ENCODE results near the gene SLC2A2. TPM values are rescaled to one million over a fixed set of nuclear protein-coding genes. Genes with fewer than 3 reads are reported as not detected.
A peak's percentile ranks its signal among the peaks of the same experiment; 100 is the strongest.

SLC2A2 gene
- total RNA-seq, 4 donors from 2014 or later = not detected

DNA sequence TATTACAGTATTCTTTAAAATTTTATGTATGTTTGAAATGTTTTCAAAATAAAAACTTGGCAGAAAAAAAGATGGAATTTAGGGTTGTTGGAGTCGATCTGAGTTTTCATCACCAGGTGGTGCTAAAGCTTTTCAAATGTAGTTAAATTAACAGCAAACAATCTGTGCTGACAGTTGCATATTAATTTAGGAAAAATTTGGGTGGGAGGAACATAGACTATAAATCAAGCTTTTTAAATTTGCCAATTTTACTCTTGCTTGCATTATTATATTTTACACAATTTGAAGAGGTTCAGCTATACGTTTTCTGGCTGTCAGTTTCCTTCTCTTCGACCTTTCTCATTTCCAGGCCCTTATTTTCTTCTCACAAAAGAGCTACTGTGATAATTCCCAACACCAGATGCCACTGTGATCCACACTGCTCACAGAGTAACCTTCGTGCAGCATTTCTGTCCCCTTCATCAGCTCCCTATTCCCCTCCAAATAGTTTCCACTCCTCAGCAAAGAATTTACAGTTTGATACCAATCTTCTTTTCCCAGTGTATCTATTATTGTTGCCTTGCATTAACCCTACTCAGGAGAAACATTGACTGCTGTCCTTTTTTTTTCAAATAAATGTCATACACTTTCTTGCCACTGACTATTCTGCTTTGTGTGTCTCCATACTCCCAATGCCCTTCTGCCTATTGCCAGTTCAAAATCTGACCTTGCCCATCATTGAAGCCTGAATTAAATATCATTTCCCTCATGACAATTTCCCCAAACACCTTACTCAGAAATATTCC lies 64.7 kb downstream of the SLC2A2 start:
- no peak for TF ChIP-seq POLR2A (IDR thresholded peaks at IDR 0.05)
- TF ChIP-seq, protein P1, sequence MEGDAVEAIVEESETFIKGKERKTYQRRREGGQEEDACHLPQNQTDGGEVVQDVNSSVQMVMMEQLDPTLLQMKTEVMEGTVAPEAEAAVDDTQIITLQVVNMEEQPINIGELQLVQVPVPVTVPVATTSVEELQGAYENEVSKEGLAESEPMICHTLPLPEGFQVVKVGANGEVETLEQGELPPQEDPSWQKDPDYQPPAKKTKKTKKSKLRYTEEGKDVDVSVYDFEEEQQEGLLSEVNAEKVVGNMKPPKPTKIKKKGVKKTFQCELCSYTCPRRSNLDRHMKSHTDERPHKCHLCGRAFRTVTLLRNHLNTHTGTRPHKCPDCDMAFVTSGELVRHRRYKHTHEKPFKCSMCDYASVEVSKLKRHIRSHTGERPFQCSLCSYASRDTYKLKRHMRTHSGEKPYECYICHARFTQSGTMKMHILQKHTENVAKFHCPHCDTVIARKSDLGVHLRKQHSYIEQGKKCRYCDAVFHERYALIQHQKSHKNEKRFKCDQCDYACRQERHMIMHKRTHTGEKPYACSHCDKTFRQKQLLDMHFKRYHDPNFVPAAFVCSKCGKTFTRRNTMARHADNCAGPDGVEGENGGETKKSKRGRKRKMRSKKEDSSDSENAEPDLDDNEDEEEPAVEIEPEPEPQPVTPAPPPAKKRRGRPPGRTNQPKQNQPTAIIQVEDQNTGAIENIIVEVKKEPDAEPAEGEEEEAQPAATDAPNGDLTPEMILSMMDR (IDR thresholded peaks at IDR 0.05) = peak; percentile 40 to 67 (median 50)
- H3K27ac ChIP-seq = no peak overlapping the region
- H3K9me3 ChIP-seq = no peaks in the 10 kb centered on the region
- WGBS, 2 donors = 39 to 44% methylated on average over 4 of the region's 4 CpGs
- intact Hi-C loops (cut with DNase I) = loop anchor here (10.0 kb wide), 1 partner anchor 603 kb away; no protein-coding TSS in a partner anchor
- H3K4me1 ChIP-seq = no peaks in the 10 kb centered on the region
- H3K27me3 ChIP-seq = no peaks in the 10 kb centered on the region
- H3K36me3 ChIP-seq = no peaks in the 10 kb centered on the region
- no peak for DNase-seq
- H3K4me3 ChIP-seq = no peak overlapping the region

DNA sequence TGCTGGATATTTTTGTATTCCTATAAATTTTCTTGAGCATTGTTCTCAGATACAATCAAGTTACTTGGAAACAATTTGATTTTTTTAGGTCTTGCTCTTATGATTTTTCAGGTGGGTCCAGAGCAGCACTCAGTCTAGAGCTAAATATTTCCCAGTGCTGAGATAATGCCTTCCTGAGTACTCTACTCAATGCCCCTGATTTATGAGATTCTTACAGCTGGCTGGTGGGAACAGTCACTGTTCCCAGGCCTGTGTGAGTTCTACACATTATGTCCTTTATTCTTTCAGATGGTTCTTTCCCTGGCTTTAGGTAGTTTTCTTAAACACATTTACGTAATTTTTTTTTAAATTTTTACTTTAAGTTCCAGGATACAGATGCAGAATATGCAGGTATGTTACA lies 67.1 kb downstream of the SLC2A2 start:
- Histone ChIP-seq H3K4me3 (no peak overlapping the region), H3K27me3 (peaks cover 0 to 8% (median 0%) of the 10 kb centered on the region in 4 donors), H3K9me3 (no peaks in the 10 kb centered on the region), H3K4me1 (no peaks in the 10 kb centered on the region), H3K36me3 (no peaks in the 10 kb centered on the region), H3K27ac (no peak overlapping the region)
- TF ChIP-seq, protein P1 (IDR thresholded peaks at IDR 0.05) = no peak
- no peak for TF ChIP-seq POLR2A (IDR thresholded peaks at IDR 0.05)
- WGBS, 2 donors = 76 to 88% methylated on average over 1 of the region's 1 CpG
- intact Hi-C loops (cut with DNase I) = no loop called here
- DNase-seq = no peak

DNA sequence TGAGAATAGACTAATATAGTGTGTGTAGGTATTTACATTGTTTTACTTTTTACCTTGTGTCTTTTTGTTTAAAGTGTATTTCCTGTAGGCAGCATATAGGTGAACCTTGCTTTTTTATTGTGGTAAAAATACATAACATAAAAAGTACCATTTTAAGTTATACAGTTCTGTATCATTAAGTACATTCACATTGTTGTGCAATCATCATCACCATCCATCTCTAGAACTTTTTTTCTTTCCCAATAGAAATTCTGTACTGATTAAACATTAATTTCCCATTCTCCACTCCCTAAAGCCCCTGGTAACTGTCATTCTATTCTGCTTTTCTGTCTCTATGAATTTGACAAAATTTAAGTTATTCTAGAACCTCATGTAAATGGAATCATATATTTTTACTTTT lies 69.9 kb downstream of the SLC2A2 start:
- no peak for TF ChIP-seq POLR2A (IDR thresholded peaks at IDR 0.05)
- TF ChIP-seq, protein P1 (IDR thresholded peaks at IDR 0.05) = no peak
- Histone ChIP-seq H3K4me3 (no peak overlapping the region), H3K27ac (no peak overlapping the region), H3K36me3 (no peaks in the 10 kb centered on the region), H3K27me3 (peaks cover 0 to 8% (median 0%) of the 10 kb centered on the region in 4 donors), H3K9me3 (no peaks in the 10 kb centered on the region), H3K4me1 (no peaks in the 10 kb centered on the region)
- no peak for DNase-seq
- intact Hi-C loops (cut with DNase I) = no loop called here

DNA sequence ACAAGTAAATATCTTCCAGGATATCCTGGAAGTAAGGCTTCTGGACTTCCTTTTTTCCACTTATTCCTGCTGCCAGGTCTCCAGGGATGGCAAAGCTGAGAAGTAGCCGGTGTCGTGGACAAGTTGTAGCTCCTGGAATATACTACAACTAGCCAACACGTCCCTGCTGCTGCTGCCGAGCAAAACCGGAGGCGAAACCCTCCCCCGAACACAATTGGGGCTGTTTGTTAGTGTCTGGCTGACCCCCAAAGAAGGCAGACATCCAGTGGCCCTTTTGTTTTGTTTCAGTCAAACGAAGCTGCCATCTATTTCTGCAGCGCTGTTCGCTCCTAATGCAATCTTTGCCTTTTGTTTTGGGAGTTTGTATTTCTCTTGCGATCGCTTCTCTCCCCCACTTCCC lies 72.8 kb downstream of the SLC2A2 start:
- DNase-seq = no peak
- H3K27ac ChIP-seq = no peak overlapping the region
- WGBS, 2 donors = 67 to 71% methylated on average over 12 of the region's 12 CpGs
- intact Hi-C loops (cut with DNase I) = no loop called here
- H3K27me3 ChIP-seq = peaks cover 0 to 8% (median 0%) of the 10 kb centered on the region in 4 donors
- H3K4me1 ChIP-seq = no peaks in the 10 kb centered on the region
- TF ChIP-seq POLR2A (IDR thresholded peaks at IDR 0.05) = no peak
- TF ChIP-seq, protein P1 (IDR thresholded peaks at IDR 0.05) = no peak
- H3K4me3 ChIP-seq = no peak overlapping the region
- no peaks in the 10 kb centered on the region for H3K9me3 ChIP-seq
- H3K36me3 ChIP-seq = no peaks in the 10 kb centered on the region

DNA sequence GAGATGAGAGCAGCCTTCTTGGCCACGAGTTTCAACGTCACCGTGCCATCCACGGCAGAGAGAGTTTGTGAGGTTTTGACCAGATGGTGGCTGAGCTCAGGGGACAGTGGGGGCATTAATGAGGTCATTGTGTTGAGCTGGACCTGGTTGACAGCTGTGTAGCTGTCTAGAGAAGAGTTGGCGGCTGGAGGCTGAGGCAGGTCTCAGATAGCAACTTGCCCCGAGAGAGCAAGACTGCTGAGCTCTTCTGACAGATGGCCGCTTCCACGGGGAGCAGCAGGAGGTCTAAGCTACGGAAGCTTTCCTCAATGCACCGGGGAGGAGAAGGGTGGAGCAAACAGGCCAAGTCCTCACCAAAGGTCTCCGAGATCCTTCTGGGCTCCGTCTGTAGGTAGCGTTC lies 73.3 kb downstream of the SLC2A2 start:
- no peaks in the 10 kb centered on the region for H3K9me3 ChIP-seq
- no peak overlapping the region for H3K27ac ChIP-seq
- H3K4me3 ChIP-seq = no peak overlapping the region
- no peaks in the 10 kb centered on the region for H3K4me1 ChIP-seq
- peaks cover 0 to 8% (median 0%) of the 10 kb centered on the region in 4 donors for H3K27me3 ChIP-seq
- intact Hi-C loops (cut with DNase I) = no loop called here
- DNase-seq = no peak
- H3K36me3 ChIP-seq = no peaks in the 10 kb centered on the region
- WGBS, 2 donors = 79% methylated on average over 9 to 12 of the region's 13 CpGs
- TF ChIP-seq POLR2A (IDR thresholded peaks at IDR 0.05) = no peak
- TF ChIP-seq, protein P1 (IDR thresholded peaks at IDR 0.05) = no peak
